Uterus (tissue), 4 donors: Measurements from ENCODE around the gene DNAJC6. TPM values are rescaled to one million over a fixed set of nuclear protein-coding genes. Genes with fewer than 3 reads are reported as not detected.

Experiments used
- DNase-seq, 2 donors: peaks; one replicate each; pipeline ENCODE4 v3.0.0-alpha.2; 2019 to 2020
- H3K27ac ChIP-seq, 2 donors: fragments of 200-600 bp; sonication (generic); 1 replicate in 1 of 2; 2 replicates in 1 of 2; pipeline ENCODE4 v1.5.1; 2016 to 2018
- H3K27me3 ChIP-seq, 2 donors: fragments of 200-600 bp; sonication (generic); one replicate each; pipeline ENCODE4 v1.5.1; 2018 to 2019; ENCODE audit warnings: control low read depth in 1 of 2
- H3K36me3 ChIP-seq, 2 donors: fragments of 200-600 bp; sonication (generic); one replicate each; pipeline ENCODE4 v1.5.1; 2019; ENCODE audit warnings: control low read depth in 1 of 2
- H3K4me1 ChIP-seq, 2 donors: fragments of 200-600 bp; sonication (generic); one replicate each; pipeline ENCODE4 v1.5.1; 2018 to 2019; ENCODE audit warnings: control low read depth in 1 of 2
- H3K4me3 ChIP-seq, 2 donors: fragments of 200-600 bp; sonication (generic); 1 replicate in 1 of 2; 2 replicates in 1 of 2; pipeline ENCODE4 v1.5.1; 2018 to 2019; ENCODE audit warnings: mild to moderate bottlenecking in 1 of 2
- H3K9me3 ChIP-seq, 2 donors: fragments of 200-600 bp; sonication (generic); one replicate each; pipeline ENCODE4 v1.5.1; 2019; ENCODE audit warnings: control low read depth in 1 of 2
- CTCF ChIP-seq, 4 experiments: fragments of 200-600 bp in 2 of 4; fragments of 450-650 bp in 2 of 4; sonication (generic) in 2 of 4; IDR thresholded peaks; one replicate each; pipeline ENCODE4 v1.5.1; 2016 to 2019; ENCODE audit warnings: antibody characterized with exemption in 4 of 4, mild to moderate bottlenecking in 2 of 4, moderate library complexity in 1 of 4
- POLR2A ChIP-seq, 2 donors: fragments of 450-650 bp; IDR thresholded peaks; one replicate each; pipeline ENCODE4 v1.6.1; 2016; ENCODE audit warnings: antibody characterized with exemption in 2 of 2, mild to moderate bottlenecking in 1 of 2, moderate library complexity in 1 of 2
- intact Hi-C: fragments of 100-400 bp; cut with DNase I; formaldehyde crosslinking; loops from one replicate; pipeline ENCODE4 v1.15.1; 2023; ENCODE audit warnings: low total_unique reads
- total RNA-seq, 4 donors: library from RNA; depleted of rRNA in 3 of 4; stranded (reverse); fragments of >200 nt in 3 of 4; gene quantifications; one replicate each; pipeline versions ENCODE4 v1.1.0 to v1.2.4, GENCODE V29; 2014 to 2023
- donor health status: DM: yes; HTN: yes; CAD: no.

DNAJC6 gene
- total RNA-seq, 4 donors from 2014 or later, result 3.1 to 11.3 (median 4.2) TPM

- Histone ChIP-seq H3K36me3 (no peaks in the 10 kb centered on the region), H3K4me1 (no peaks in the 10 kb centered on the region), H3K9me3 (no peaks in the 10 kb centered on the region), H3K27me3 (no peaks in the 10 kb centered on the region), H3K27ac (no peak overlapping the region), H3K4me3 (no peak overlapping the region)
- intact Hi-C loops, result no loop called here
- no peak for DNase-seq
- TF ChIP-seq POLR2A (IDR thresholded peaks at IDR 0.05), result no peak
These were observed 2.4 kb downstream of the DNAJC6 start for GRCh38 chr1:65311760-65312159.

- no peak overlapping the region for H3K4me3 ChIP-seq
- no peaks in the 10 kb centered on the region for H3K4me1 ChIP-seq
- TF ChIP-seq CTCF (IDR thresholded peaks at IDR 0.05) (no peak), POLR2A (IDR thresholded peaks at IDR 0.05) (no peak)
- no peak overlapping the region for H3K27ac ChIP-seq
- no peaks in the 10 kb centered on the region for H3K27me3 ChIP-seq
- H3K9me3 ChIP-seq, result no peaks in the 10 kb centered on the region
- no peak for DNase-seq
- intact Hi-C loops, result no loop called here
- no peaks in the 10 kb centered on the region for H3K36me3 ChIP-seq
These were observed 6.9 kb downstream of the DNAJC6 start for GRCh38 chr1:65316233-65316632.

GRCh38 chr1:65317866-65318653 lies 8.7 kb downstream of the DNAJC6 start:
- no peaks in the 10 kb centered on the region for H3K9me3 ChIP-seq
- no peak overlapping the region for H3K27ac ChIP-seq
- H3K4me3 ChIP-seq, result no peak overlapping the region
- DNase-seq, result no peak
- TF ChIP-seq POLR2A (IDR thresholded peaks at IDR 0.05), result no peak
- no peak for TF ChIP-seq CTCF (IDR thresholded peaks at IDR 0.05)
- H3K27me3 ChIP-seq, result no peaks in the 10 kb centered on the region
- intact Hi-C loops, result no loop called here
- H3K4me1 ChIP-seq, result no peaks in the 10 kb centered on the region
- no peaks in the 10 kb centered on the region for H3K36me3 ChIP-seq

GRCh38 chr1:65319141-65319540 lies 9.8 kb downstream of the DNAJC6 start:
- intact Hi-C loops, result no loop called here
- no peaks in the 10 kb centered on the region for H3K4me1 ChIP-seq
- H3K36me3 ChIP-seq, result no peaks in the 10 kb centered on the region

GRCh38 chr1:65319754-65320153 lies 10.4 kb downstream of the DNAJC6 start:
- Histone ChIP-seq H3K27ac (no peak overlapping the region), H3K4me3 (no peak overlapping the region), H3K9me3 (no peaks in the 10 kb centered on the region), H3K27me3 (no peaks in the 10 kb centered on the region), H3K36me3 (no peaks in the 10 kb centered on the region), H3K4me1 (no peaks in the 10 kb centered on the region)
- DNase-seq, result no peak
- intact Hi-C loops, result no loop called here
- TF ChIP-seq CTCF (IDR thresholded peaks at IDR 0.05) (no peak), POLR2A (IDR thresholded peaks at IDR 0.05) (no peak)

More at GRCh38 chr1:65319141-65319540, 9.8 kb downstream of the DNAJC6 start:
- no peaks in the 10 kb centered on the region for H3K27me3 ChIP-seq
- no peak for TF ChIP-seq POLR2A (IDR thresholded peaks at IDR 0.05)
- TF ChIP-seq CTCF (IDR thresholded peaks at IDR 0.05), result no peak
- no peak overlapping the region for H3K27ac ChIP-seq
- H3K9me3 ChIP-seq, result no peaks in the 10 kb centered on the region
- no peak for DNase-seq
- H3K4me3 ChIP-seq, result no peak overlapping the region
